GM21447 (cell line): Measurements from ENCODE around the gene VPS8.
"Not testable (repeated sequence)": the region's sequence is repeated elsewhere in the genome, so short reads cannot be mapped to it uniquely, and the experiment has no call there.

Experiments used
- ATAC-seq: cut with Tn5 transposase; IDR thresholded peaks from one replicate; pipeline ENCODE4 v1.9.1; 2021; ENCODE audit not compliant: unreplicated experiment

The VPS8 gene

GRCh38 chr3:184981071-184981470 lies 169.1 kb downstream of the VPS8 start:
- no peak for ATAC-seq

- no peak for ATAC-seq
These were observed 170.1 kb downstream of the VPS8 start for GRCh38 chr3:184982076-184982475.

- no peak for ATAC-seq
These were observed 173.6 kb downstream of the VPS8 start for GRCh38 chr3:184985586-184985985.

GRCh38 chr3:184986366-184986889 lies 174.5 kb downstream of the VPS8 start:
- no peak for ATAC-seq

GRCh38 chr3:184993394-184993793 lies 181.4 kb downstream of the VPS8 start:
- ATAC-seq = no peak

GRCh38 chr3:185003876-185004275 lies 191.9 kb downstream of the VPS8 start:
- not testable (repeated sequence) for ATAC-seq

- no peak for ATAC-seq
These were observed 197.7 kb downstream of the VPS8 start for GRCh38 chr3:185009650-185010049.

- not testable (repeated sequence) for ATAC-seq
These were observed 205.6 kb downstream of the VPS8 start for GRCh38 chr3:185017584-185017983.

- ATAC-seq = not testable (repeated sequence)
These were observed 206.0 kb downstream of the VPS8 start for GRCh38 chr3:185017996-185018395.

- no peak for ATAC-seq
These were observed 209.3 kb downstream of the VPS8 start for GRCh38 chr3:185021256-185021655.

- no peak for ATAC-seq
These were observed 212.4 kb downstream of the VPS8 start for GRCh38 chr3:185024406-185024805.

- no peak for ATAC-seq
These were observed 213.0 kb downstream of the VPS8 start for GRCh38 chr3:185024966-185025365.

GRCh38 chr3:185028121-185028520 lies 216.2 kb downstream of the VPS8 start:
- ATAC-seq = no peak

- no peak for ATAC-seq
These were observed 217.1 kb downstream of the VPS8 start for GRCh38 chr3:185029086-185029485.

- no peak for ATAC-seq
These were observed 218.4 kb downstream of the VPS8 start for GRCh38 chr3:185030399-185030798.

GRCh38 chr3:185030951-185031350 lies 219.0 kb downstream of the VPS8 start:
- ATAC-seq = no peak

- ATAC-seq = no peak
These were observed 225.8 kb downstream of the VPS8 start for GRCh38 chr3:185037801-185038200.

- no peak for ATAC-seq
These were observed 228.5 kb downstream of the VPS8 start for GRCh38 chr3:185040425-185040824.

GRCh38 chr3:185041540-185041939 lies 229.6 kb downstream of the VPS8 start:
- no peak for ATAC-seq

GRCh38 chr3:185042312-185043050 lies 230.5 kb downstream of the VPS8 start:
- no peak for ATAC-seq

GRCh38 chr3:185046164-185046515 lies 234.2 kb downstream of the VPS8 start:
- ATAC-seq = no peak

- ATAC-seq = no peak
These were observed 234.6 kb downstream of the VPS8 start for GRCh38 chr3:185046603-185047002.

- ATAC-seq = no peak
These were observed 237.7 kb downstream of the VPS8 start for GRCh38 chr3:185049710-185050109.
